ENCODE data around the gene TBC1D22A.

Gene TBC1D22A

DNA sequence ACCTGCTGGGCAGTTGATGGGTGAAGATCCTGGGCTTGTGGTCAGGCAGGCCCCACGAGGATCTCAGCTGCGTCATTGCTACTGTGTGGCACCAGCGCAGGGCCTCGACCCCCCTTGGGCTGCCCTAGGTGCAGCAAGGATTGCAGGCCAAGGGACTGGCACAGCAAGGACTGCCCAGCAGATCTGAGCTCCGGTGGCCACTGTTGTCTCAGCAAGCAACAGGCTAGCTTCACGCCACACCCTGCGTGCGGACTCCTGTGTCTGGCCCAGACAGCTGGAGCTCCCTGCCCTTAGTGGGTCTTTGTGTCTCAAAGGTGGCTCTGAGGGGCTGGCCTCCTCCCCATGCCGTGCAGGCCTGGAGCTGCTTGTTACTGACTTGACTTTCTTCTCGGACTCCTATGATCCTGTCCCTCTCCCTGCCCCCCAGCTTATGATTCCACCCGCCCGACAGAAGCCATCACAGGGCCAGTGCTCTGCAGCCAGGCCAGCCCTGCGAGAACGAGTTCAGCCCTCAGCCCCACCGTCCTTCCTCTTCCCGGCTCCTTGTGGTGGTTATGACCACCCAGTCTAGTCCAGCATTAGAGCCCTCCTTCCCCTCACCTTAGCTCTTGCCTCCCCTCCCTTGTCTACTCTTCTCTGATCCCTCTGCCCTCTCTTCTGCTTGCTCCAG is 295.6 kb downstream of the TBC1D22A start:
- DNase-seq, result no peak
- H3K27me3 ChIP-seq (replicated peaks), result no peaks in the 10 kb centered on the region
- H3K36me3 ChIP-seq (replicated peaks), result no peaks in the 10 kb centered on the region
- H3K27ac ChIP-seq, result no peak overlapping the region
- TF ChIP-seq, protein P1, sequence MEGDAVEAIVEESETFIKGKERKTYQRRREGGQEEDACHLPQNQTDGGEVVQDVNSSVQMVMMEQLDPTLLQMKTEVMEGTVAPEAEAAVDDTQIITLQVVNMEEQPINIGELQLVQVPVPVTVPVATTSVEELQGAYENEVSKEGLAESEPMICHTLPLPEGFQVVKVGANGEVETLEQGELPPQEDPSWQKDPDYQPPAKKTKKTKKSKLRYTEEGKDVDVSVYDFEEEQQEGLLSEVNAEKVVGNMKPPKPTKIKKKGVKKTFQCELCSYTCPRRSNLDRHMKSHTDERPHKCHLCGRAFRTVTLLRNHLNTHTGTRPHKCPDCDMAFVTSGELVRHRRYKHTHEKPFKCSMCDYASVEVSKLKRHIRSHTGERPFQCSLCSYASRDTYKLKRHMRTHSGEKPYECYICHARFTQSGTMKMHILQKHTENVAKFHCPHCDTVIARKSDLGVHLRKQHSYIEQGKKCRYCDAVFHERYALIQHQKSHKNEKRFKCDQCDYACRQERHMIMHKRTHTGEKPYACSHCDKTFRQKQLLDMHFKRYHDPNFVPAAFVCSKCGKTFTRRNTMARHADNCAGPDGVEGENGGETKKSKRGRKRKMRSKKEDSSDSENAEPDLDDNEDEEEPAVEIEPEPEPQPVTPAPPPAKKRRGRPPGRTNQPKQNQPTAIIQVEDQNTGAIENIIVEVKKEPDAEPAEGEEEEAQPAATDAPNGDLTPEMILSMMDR (IDR thresholded peaks at IDR 0.05; ENCODE audit: low read depth, low read length, missing control alignments), result no peak
- in situ Hi-C loops (cut with HindIII; ENCODE audit: low pct_ligation_motif_present, low sequenced_read_pairs), result no loop called here
- H3K4me3 ChIP-seq (ENCODE audit: low read depth, low read length), result no peak overlapping the region

DNA sequence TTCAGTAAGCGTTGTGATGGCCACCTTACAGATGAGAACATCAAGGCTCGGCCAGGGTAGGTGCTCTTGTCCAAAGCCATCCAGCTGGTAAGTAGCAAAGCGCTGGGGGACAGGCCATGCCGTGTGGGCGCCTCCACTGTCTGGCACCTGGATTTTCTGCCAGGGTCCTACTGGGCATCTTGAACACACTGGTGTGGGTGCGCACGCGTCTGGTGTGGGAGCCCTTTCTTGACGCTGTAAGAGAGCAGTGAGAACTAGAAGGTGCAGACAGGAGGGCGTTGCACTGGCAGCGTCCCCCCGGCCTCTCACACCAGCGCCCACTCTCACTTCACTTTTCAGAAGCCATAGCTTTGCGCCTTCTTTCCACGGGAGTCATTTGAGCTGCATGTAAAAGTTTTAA is 296.6 kb downstream of the TBC1D22A start:
- DNase-seq, result no peak
- Histone ChIP-seq H3K4me3 (ENCODE audit: low read depth, low read length) (no peak overlapping the region), H3K36me3 (replicated peaks) (no peaks in the 10 kb centered on the region), H3K27me3 (replicated peaks) (no peaks in the 10 kb centered on the region), H3K27ac (no peak overlapping the region)
- in situ Hi-C loops (cut with HindIII; ENCODE audit: low pct_ligation_motif_present, low sequenced_read_pairs), result no loop called here
- TF ChIP-seq, protein P1 (IDR thresholded peaks at IDR 0.05; ENCODE audit: low read depth, low read length, missing control alignments), result no peak

DNA sequence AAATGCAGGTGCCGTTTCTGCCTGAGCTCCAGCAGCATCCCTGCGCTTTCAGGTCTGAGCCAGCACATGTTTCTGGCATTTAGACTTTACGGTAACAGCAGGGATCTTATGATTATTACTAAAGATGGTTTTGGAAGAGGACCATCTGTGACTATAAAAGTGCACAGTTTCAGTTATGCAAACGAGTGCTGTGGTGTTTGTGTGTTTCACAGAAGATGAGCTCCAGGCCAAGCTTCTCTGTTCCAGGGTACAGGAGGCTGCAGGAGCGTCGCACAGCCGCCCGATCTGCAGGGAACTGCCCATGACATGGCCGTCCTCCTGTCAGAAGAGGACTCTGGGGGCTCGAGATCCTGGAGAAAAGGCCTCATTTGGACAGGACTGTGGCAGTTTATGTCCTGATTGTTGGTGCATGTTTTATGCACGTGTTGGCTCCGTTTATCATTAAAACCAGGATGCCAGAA is 297.3 kb downstream of the TBC1D22A start:
- Histone ChIP-seq H3K36me3 (replicated peaks) (no peaks in the 10 kb centered on the region), H3K27ac (no peak overlapping the region)

DNA sequence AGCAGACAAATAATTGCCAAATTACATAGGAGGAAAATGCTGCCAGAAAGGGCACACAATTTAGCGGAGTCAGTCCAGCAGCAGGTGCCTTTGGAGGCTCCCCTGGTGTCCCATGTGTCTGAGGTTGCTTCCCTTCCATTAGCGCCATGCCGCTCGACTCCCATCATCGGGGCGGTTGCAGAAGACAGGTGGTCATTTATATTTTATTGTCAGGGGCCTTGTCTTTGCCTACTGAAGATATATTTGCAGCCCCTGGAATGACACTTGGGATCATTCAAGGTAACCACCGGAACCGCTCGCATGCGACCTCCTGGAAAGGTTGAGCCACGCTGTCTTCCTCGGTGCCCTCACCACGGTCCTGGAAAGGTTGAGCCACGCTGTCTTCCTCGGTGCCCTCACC is 298.3 kb downstream of the TBC1D22A start:
- no peaks in the 10 kb centered on the region for H3K27me3 ChIP-seq (replicated peaks)
- in situ Hi-C loops (cut with HindIII; ENCODE audit: low pct_ligation_motif_present, low sequenced_read_pairs), result no loop called here
- H3K4me3 ChIP-seq (ENCODE audit: low read depth, low read length), result no peak overlapping the region
- no peaks in the 10 kb centered on the region for H3K36me3 ChIP-seq (replicated peaks)
- no peak overlapping the region for H3K27ac ChIP-seq
- TF ChIP-seq, protein P1 (IDR thresholded peaks at IDR 0.05; ENCODE audit: low read depth, low read length, missing control alignments), result no peak
- DNase-seq, result no peak

More for the DNA sequence above, 297.3 kb downstream of the TBC1D22A start:
- in situ Hi-C loops (cut with HindIII; ENCODE audit: low pct_ligation_motif_present, low sequenced_read_pairs), result no loop called here
- TF ChIP-seq, protein P1 (IDR thresholded peaks at IDR 0.05; ENCODE audit: low read depth, low read length, missing control alignments), result no peak
- no peak for DNase-seq
- H3K4me3 ChIP-seq (ENCODE audit: low read depth, low read length), result no peak overlapping the region
- no peaks in the 10 kb centered on the region for H3K27me3 ChIP-seq (replicated peaks)

DNA sequence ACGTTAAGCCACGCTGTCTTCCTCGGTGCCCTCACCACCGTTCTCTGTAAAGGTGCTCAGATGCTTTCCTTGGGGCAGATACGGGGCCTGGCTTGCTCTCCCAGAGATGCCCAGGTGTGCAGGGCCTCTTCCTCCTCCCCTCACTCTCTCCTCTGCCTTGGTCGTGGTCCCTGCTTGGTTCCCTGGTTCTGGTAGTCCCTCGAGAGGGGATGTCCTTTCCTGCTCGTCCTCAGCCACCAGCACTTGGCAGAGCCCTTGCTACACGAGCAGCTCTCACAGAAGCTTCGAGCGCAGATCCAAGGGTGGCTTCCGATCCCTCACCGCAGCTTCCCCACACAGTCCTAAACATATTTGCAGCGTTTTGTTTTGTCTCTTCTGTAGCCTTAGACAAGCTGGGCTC is 298.8 kb downstream of the TBC1D22A start:
- no peaks in the 10 kb centered on the region for H3K27me3 ChIP-seq (replicated peaks)

More for the DNA sequence above, 298.8 kb downstream of the TBC1D22A start:
- Histone ChIP-seq H3K27ac (no peak overlapping the region), H3K36me3 (replicated peaks) (no peaks in the 10 kb centered on the region), H3K4me3 (ENCODE audit: low read depth, low read length) (no peak overlapping the region)
- DNase-seq, result no peak
- in situ Hi-C loops (cut with HindIII; ENCODE audit: low pct_ligation_motif_present, low sequenced_read_pairs), result no loop called here
- TF ChIP-seq, protein P1 (IDR thresholded peaks at IDR 0.05; ENCODE audit: low read depth, low read length, missing control alignments), result no peak
